Endothelial cell (in vitro differentiated cells): Measurements from ENCODE around the gene SPEM1. TPM values are rescaled to one million over a fixed set of nuclear protein-coding genes. Genes with fewer than 3 reads are reported as not detected.

ENCODE experiments used
- DNase-seq: peaks from one replicate; pipeline ENCODE4 v3.0.0; 2021; ENCODE audit warnings: low spot score
- H3K27ac Mint-ChIP-seq: one replicate; pipeline ENCODE4 v1.8.0; 2021; ENCODE audit warnings: mixed read lengths, inconsistent platforms; ENCODE audit not compliant: unreplicated experiment
- H3K27me3 Mint-ChIP-seq: one replicate; pipeline ENCODE4 v1.8.0; 2021; ENCODE audit warnings: mild to moderate bottlenecking, moderate library complexity, mixed read lengths, inconsistent platforms; ENCODE audit not compliant: unreplicated experiment
- H3K36me3 Mint-ChIP-seq: one replicate; pipeline ENCODE4 v1.8.0; 2021; ENCODE audit warnings: mild to moderate bottlenecking, low read depth, mixed read lengths, inconsistent platforms; ENCODE audit not compliant: unreplicated experiment
- H3K4me1 Mint-ChIP-seq: one replicate; pipeline ENCODE4 v1.8.0; 2021; ENCODE audit warnings: mild to moderate bottlenecking, mixed read lengths, inconsistent platforms; ENCODE audit not compliant: unreplicated experiment
- H3K4me3 Mint-ChIP-seq: one replicate; pipeline ENCODE4 v1.8.0; 2021; ENCODE audit warnings: mild to moderate bottlenecking, mixed read lengths, inconsistent platforms; ENCODE audit not compliant: unreplicated experiment
- H3K9me3 Mint-ChIP-seq: one replicate; pipeline ENCODE4 v1.8.0; 2021; ENCODE audit warnings: mixed read lengths, inconsistent platforms; ENCODE audit not compliant: unreplicated experiment
- total RNA-seq: library from RNA; stranded (reverse); fragmentation: NEBNext Ultra II Directional; extraction: Animal tissue kit (Norgen Biotek cat#: 25700); gene quantifications from one replicate; pipeline ENCODE4 v1.2.1, GENCODE V29; 2021; ENCODE audit not compliant: unreplicated experiment
- TF ChIP-seq, protein P1 (sequence below): fragments of 200-600 bp; sonication (generic); IDR thresholded peaks from one replicate; pipeline ENCODE4 v1.5.0; 2021; ENCODE audit warnings: antibody characterized with exemption; ENCODE audit not compliant: unreplicated experiment

The SPEM1 gene
- total RNA-seq, 1 donor from 2014 or later = 0.38 TPM

DNA sequence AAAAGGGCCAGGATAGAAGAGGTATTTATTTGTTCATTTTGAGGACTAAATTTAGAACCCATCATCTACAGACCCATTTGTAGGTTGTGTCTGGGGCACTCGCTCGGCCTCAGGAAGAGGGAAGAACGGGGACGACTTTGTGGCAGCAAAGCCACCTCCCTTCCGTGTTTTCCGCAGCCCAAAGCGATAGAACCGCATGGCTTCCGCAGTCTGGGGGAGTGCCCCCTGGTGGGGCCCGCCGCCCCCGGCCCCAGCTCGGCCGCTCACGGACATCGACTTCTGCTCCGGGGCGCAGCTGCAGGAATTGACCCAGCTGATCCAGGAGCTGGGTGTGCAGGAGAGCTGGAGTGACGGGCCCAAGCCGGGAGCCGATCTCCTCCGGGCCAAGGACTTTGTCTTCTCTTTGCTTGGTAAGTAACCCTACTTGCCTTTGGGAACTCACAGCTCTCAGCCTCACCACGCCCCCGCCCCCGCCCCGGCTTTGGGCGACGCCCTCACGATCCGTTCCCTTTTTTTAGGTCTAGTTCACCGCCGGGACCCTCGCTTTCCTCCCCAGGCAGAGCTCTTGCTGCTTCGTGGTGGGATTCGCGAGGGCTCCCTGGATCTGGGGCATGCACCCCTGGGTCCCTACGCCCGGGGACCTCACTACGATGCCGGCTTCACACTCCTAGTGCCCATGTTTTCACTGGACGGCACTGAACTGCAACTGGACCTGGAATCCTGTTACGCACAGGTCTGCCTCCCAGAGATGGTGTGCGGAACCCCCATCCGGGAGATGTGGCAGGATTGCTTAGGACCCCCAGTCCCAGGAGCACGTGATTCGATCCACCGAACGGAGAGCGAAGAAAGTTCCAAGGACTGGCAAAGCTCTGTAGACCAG is 15.8 kb downstream of the SPEM1 start:
- Mint-ChIP-seq H3K27ac (peak overlapping the region; percentile 31), H3K36me3 (no peaks in the 10 kb centered on the region), H3K4me3 (peak overlapping the region; percentile 90), H3K27me3 (peaks cover 20% of the 10 kb centered on the region), H3K9me3 (no peaks in the 10 kb centered on the region), H3K4me1 (peaks cover 23% of the 10 kb centered on the region)
- DNase-seq = peak; percentile 60
- TF ChIP-seq, protein P1, sequence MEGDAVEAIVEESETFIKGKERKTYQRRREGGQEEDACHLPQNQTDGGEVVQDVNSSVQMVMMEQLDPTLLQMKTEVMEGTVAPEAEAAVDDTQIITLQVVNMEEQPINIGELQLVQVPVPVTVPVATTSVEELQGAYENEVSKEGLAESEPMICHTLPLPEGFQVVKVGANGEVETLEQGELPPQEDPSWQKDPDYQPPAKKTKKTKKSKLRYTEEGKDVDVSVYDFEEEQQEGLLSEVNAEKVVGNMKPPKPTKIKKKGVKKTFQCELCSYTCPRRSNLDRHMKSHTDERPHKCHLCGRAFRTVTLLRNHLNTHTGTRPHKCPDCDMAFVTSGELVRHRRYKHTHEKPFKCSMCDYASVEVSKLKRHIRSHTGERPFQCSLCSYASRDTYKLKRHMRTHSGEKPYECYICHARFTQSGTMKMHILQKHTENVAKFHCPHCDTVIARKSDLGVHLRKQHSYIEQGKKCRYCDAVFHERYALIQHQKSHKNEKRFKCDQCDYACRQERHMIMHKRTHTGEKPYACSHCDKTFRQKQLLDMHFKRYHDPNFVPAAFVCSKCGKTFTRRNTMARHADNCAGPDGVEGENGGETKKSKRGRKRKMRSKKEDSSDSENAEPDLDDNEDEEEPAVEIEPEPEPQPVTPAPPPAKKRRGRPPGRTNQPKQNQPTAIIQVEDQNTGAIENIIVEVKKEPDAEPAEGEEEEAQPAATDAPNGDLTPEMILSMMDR = peak; percentile 28

DNA sequence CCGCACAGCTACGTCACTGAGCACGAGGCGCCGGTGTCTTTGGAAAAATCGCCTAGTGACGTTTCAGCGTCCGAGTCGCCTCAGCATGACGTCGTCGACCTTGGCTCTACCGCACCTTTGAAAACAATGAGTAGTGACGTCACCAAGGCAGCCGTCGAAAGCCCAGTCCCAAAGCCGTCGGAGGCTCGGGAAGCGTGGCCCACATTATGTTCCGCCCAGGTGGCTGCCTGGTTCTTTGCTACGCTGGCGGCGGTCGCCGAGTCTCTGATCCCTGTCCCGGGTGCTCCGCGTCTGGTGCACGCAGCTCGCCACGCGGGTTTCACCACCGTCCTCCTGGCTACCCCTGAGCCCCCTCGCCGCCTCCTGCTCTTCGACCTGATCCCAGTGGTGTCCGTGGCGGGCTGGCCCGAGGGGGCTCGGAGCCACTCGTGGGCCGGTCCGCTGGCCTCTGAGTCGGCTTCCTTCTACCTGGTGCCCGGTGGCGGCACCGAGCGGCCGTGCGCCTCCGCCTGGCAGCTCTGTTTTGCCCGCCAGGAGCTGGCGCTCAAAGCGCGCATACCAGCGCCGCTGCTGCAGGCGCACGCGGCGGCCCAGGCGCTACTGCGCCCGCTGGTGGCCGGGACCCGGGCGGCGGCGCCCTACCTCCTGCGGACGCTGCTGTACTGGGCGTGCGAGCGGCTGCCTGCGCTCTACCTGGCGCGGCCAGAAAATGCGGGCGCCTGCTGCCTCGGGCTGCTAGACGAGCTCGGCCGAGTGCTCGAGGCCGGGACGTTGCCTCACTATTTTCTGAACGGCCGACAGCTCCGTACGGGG is 16.6 kb downstream of the SPEM1 start:
- peak overlapping the region; percentile 90 for H3K4me3 Mint-ChIP-seq
- H3K36me3 Mint-ChIP-seq = no peaks in the 10 kb centered on the region
- no peaks in the 10 kb centered on the region for H3K9me3 Mint-ChIP-seq
- DNase-seq = peak; percentile 87
- peak overlapping the region; percentile 30 for H3K27ac Mint-ChIP-seq
- H3K4me1 Mint-ChIP-seq = peaks cover 30% of the 10 kb centered on the region
- H3K27me3 Mint-ChIP-seq = peaks cover 21% of the 10 kb centered on the region
- TF ChIP-seq, protein P1 = peak; percentile 37

DNA sequence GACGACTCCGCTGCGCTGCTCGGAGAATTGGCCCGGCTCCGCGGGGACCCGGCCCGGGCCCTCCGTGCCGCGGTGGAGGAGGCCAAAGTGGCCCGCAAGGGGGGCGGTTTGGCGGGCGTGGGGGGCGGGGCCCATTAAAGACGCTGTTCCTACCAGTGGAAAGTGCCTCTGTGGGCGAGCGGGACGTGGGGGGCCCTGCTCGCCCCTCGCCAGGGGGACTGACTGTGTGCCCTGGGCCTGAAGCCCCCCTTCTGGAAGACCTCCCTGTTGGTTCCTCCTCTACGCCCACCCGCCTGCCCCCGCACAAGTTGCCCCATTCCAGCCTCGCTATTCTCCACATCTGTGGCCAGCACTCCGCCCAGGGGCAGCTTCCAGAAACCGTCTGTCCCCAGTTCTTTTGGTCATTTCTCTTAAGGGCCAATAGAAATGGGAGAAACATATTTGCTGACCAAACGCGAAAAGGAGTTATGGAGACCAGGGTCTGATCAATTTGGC is 17.3 kb downstream of the SPEM1 start:
- H3K27me3 Mint-ChIP-seq = peaks cover 24% of the 10 kb centered on the region
- H3K4me3 Mint-ChIP-seq = peak overlapping the region; percentile 89
- DNase-seq = no peak
- no peaks in the 10 kb centered on the region for H3K9me3 Mint-ChIP-seq
- peak overlapping the region; percentile 26 for H3K27ac Mint-ChIP-seq
- no peaks in the 10 kb centered on the region for H3K36me3 Mint-ChIP-seq
- H3K4me1 Mint-ChIP-seq = peaks cover 35% of the 10 kb centered on the region
- TF ChIP-seq, protein P1 = no peak

DNA sequence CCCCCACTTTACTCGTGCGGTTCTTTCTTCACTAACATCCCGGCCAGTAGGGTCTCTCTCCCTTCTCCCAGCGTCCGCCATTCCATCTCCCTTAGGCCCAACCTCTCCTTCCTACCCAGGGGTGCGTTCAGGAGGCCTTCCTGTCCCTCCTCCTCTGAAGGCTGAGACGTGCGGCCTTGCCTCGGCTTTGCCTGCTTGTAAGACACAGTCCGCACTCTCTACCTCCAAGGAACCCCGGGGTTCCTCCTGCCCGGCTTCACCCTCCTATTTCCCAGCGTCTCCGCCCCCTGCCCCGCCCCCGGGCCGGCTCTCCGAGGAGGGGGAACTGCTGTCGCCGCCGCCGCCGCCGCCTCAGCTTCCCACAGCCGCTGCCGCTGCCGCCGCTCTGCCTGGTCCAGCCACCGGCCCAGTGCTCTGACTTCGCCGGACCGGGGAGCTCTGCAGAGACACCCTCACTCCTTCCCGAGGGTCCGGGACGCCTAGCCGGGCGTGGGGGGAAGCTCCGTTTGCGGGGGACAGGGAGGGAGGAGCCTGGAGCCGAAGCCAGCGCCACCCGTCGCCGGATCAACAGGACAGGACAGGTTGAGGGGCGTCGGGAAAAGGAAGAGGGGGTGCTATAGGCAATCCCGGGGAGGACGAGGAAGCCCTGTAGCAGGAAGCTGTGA is 18.0 kb downstream of the SPEM1 start:
- H3K9me3 Mint-ChIP-seq = no peaks in the 10 kb centered on the region
- H3K4me3 Mint-ChIP-seq = peak overlapping the region; percentile 89
- H3K27me3 Mint-ChIP-seq = peaks cover 26% of the 10 kb centered on the region
- TF ChIP-seq, protein P1 = no peak
- H3K27ac Mint-ChIP-seq = peak overlapping the region; percentile 55
- H3K36me3 Mint-ChIP-seq = no peaks in the 10 kb centered on the region
- H3K4me1 Mint-ChIP-seq = peaks cover 36% of the 10 kb centered on the region
- DNase-seq = peak; percentile 68
